MM.1S (cell line): Measurements from ENCODE around the gene TBKBP1.
"Not testable (repeated sequence)": the region's sequence is repeated elsewhere in the genome, so short reads cannot be mapped to it uniquely, and the experiment has no call there.

Source experiments
- DNase-seq: peaks from one replicate; pipeline ENCODE4 v3.0.0-alpha.2; 2015
- H2AFZ ChIP-seq: fragments of 300-600 bp; sonication (generic); 2 replicates; pipeline ENCODE4 v1.6.0; 2016; ENCODE audit warnings: antibody characterized with exemption, low read length
- H3F3A ChIP-seq: fragments of 300-600 bp; sonication (generic); 2 replicates; pipeline ENCODE4 v1.6.1; 2016; ENCODE audit warnings: mild to moderate bottlenecking, antibody characterized with exemption, low read length, moderate library complexity, mixed read lengths; ENCODE audit not compliant: insufficient read depth
- H3K27ac ChIP-seq: fragments of 300-600 bp; sonication (generic); 2 replicates; pipeline ENCODE4 v1.5.1; 2016; ENCODE audit warnings: mild to moderate bottlenecking, low read length
- H3K27me3 ChIP-seq: fragments of 300-600 bp; sonication (generic); replicated peaks from 2 replicates; pipeline ENCODE4 v1.6.0; 2016; ENCODE audit warnings: low read length; ENCODE audit not compliant: insufficient read depth
- H3K36me3 ChIP-seq: fragments of 300-600 bp; sonication (generic); replicated peaks from 2 replicates; pipeline ENCODE4 v1.6.1; 2016; ENCODE audit warnings: mild to moderate bottlenecking, low read length, mixed read lengths; ENCODE audit not compliant: insufficient read depth
- H3K4me1 ChIP-seq: fragments of 300-600 bp; sonication (generic); 2 replicates; pipeline ENCODE4 v1.6.1; 2016; ENCODE audit warnings: low read length, mixed read lengths
- H3K4me2 ChIP-seq: fragments of 300-600 bp; sonication (generic); 2 replicates; pipeline ENCODE4 v1.6.0; 2016; ENCODE audit warnings: low read depth, low read length
- H3K4me3 ChIP-seq: fragments of 300-600 bp; sonication (generic); 2 replicates; pipeline ENCODE4 v1.5.1; 2016; ENCODE audit warnings: low read length, mixed read lengths
- H3K79me2 ChIP-seq: fragments of 300-600 bp; sonication (generic); 2 replicates; pipeline ENCODE4 v1.6.1; 2016; ENCODE audit warnings: mixed run types, low read length, mixed read lengths
- H3K9ac ChIP-seq: fragments of 300-600 bp; sonication (generic); 2 replicates; pipeline ENCODE4 v1.6.1; 2016; ENCODE audit warnings: low read length, mixed read lengths
- H3K9me2 ChIP-seq: fragments of 300-600 bp; sonication (generic); replicated peaks from 2 replicates; pipeline ENCODE4 v1.6.1; 2016; ENCODE audit warnings: mild to moderate bottlenecking, low read length, mixed read lengths; ENCODE audit not compliant: insufficient read depth
- H3K9me3 ChIP-seq: fragments of 300-600 bp; sonication (generic); replicated peaks from 2 replicates; pipeline ENCODE4 v1.6.1; 2016; ENCODE audit warnings: mild to moderate bottlenecking, low read length, mixed read lengths; ENCODE audit not compliant: insufficient read depth
- H4K20me1 ChIP-seq: fragments of 300-600 bp; sonication (generic); 2 replicates; pipeline ENCODE4 v1.6.1; 2016; ENCODE audit warnings: mild to moderate bottlenecking, low read length, moderate library complexity, mixed read lengths; ENCODE audit not compliant: insufficient read depth
- CTCF ChIP-seq: fragments of 300-600 bp; sonication (generic); IDR thresholded peaks from 2 replicates; pipeline ENCODE4 v1.5.1; 2016; ENCODE audit warnings: antibody characterized with exemption, low read length, mixed read lengths
- EZH2 ChIP-seq: fragments of 300-600 bp; sonication (generic); optimal IDR thresholded peaks from 2 replicates; pipeline ENCODE3; 2017; ENCODE audit warnings: low read depth, mild to moderate bottlenecking, antibody characterized with exemption, low read length, mixed read lengths
- EZH2phosphoT487 ChIP-seq: fragments of 300-600 bp; sonication (generic); IDR thresholded peaks from 2 replicates; pipeline ENCODE4 v1.6.1; 2018; ENCODE audit warnings: antibody characterized with exemption, low read length

The TBKBP1 gene

GRCh38 chr17:47738178-47738577 is 44.2 kb downstream of the TBKBP1 start:
- TF ChIP-seq CTCF = no peak
- TF ChIP-seq EZH2 = no peak
- TF ChIP-seq EZH2phosphoT487 = no peak
- no peak overlapping the region for H3K27ac ChIP-seq
- no peaks in the 10 kb centered on the region for H3F3A ChIP-seq
- H3K4me1 ChIP-seq = no peaks in the 10 kb centered on the region
- H3K9ac ChIP-seq = no peak overlapping the region
- H3K36me3 ChIP-seq = no peaks in the 10 kb centered on the region
- H4K20me1 ChIP-seq = no peaks in the 10 kb centered on the region
- no peaks in the 10 kb centered on the region for H3K9me2 ChIP-seq
- H2AFZ ChIP-seq = no peak overlapping the region
- H3K79me2 ChIP-seq = no peaks in the 10 kb centered on the region
- no peak for DNase-seq
- H3K9me3 ChIP-seq = no peaks in the 10 kb centered on the region
- peaks cover 18% of the 10 kb centered on the region for H3K27me3 ChIP-seq
- no peak overlapping the region for H3K4me2 ChIP-seq
- no peak overlapping the region for H3K4me3 ChIP-seq

GRCh38 chr17:47739150-47739549 is 45.2 kb downstream of the TBKBP1 start:
- H2AFZ ChIP-seq = no peak overlapping the region
- no peak for DNase-seq
- no peaks in the 10 kb centered on the region for H3K9me2 ChIP-seq
- H3K36me3 ChIP-seq = no peaks in the 10 kb centered on the region
- H3K27me3 ChIP-seq = peaks cover 20% of the 10 kb centered on the region
- H3K4me2 ChIP-seq = no peak overlapping the region
- no peak overlapping the region for H3K4me3 ChIP-seq
- H3K9ac ChIP-seq = no peak overlapping the region
- TF ChIP-seq CTCF = no peak
- no peak for TF ChIP-seq EZH2
- no peak for TF ChIP-seq EZH2phosphoT487
- H3K4me1 ChIP-seq = no peaks in the 10 kb centered on the region
- H3K79me2 ChIP-seq = no peaks in the 10 kb centered on the region
- H4K20me1 ChIP-seq = no peaks in the 10 kb centered on the region
- no peaks in the 10 kb centered on the region for H3K9me3 ChIP-seq
- no peaks in the 10 kb centered on the region for H3F3A ChIP-seq
- no peak overlapping the region for H3K27ac ChIP-seq

DNA sequence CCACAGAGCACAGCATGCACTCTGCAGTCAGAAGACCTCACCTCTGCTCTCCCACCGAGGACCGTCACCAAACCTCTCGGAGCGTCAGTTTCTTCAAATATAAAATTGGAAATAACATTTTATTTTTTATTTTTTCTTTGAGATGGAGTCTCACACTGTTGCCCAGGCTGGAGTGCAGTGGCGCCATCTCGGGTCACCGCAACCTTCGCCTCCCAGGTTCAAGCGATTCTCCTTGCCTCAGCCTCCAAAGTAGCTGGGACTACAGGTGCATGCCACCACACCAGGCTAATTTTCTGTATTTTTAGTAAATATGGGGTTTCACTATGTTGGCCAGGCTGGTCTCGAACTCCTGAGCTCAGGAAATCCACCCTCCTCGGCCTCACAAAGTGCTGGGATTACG is 46.0 kb downstream of the TBKBP1 start:
- H3K27me3 ChIP-seq = peaks cover 25% of the 10 kb centered on the region
- DNase-seq, H3K9me2 ChIP-seq: not testable (repeated sequence)

GRCh38 chr17:47741109-47741792 is 47.3 kb downstream of the TBKBP1 start:
- no peak overlapping the region for H3K4me3 ChIP-seq
- no peaks in the 10 kb centered on the region for H3K4me1 ChIP-seq
- no peaks in the 10 kb centered on the region for H4K20me1 ChIP-seq
- no peaks in the 10 kb centered on the region for H3K79me2 ChIP-seq
- H3K9me2 ChIP-seq = no peaks in the 10 kb centered on the region
- H3K9me3 ChIP-seq = no peaks in the 10 kb centered on the region
- H3K27me3 ChIP-seq = peaks cover 31% of the 10 kb centered on the region
- H3K4me2 ChIP-seq = no peak overlapping the region
- no peak for TF ChIP-seq EZH2phosphoT487
- no peak for TF ChIP-seq CTCF
- no peak for TF ChIP-seq EZH2
- no peaks in the 10 kb centered on the region for H3F3A ChIP-seq
- H3K27ac ChIP-seq = no peak overlapping the region
- no peaks in the 10 kb centered on the region for H3K36me3 ChIP-seq
- no peak for DNase-seq
- H2AFZ ChIP-seq = no peak overlapping the region
- H3K9ac ChIP-seq = no peak overlapping the region

More for the DNA sequence above, 46.0 kb downstream of the TBKBP1 start:
- not testable (repeated sequence) for H3K36me3 ChIP-seq, H3K4me2 ChIP-seq, H3K9ac ChIP-seq, H3K79me2 ChIP-seq, H3K4me3 ChIP-seq, H3K4me1 ChIP-seq, H4K20me1 ChIP-seq, H3F3A ChIP-seq, H3K27ac ChIP-seq, H2AFZ ChIP-seq, H3K9me3 ChIP-seq
